AG09309 (cell line): ENCODE results near the gene ZSWIM6.
"Not testable (repeated sequence)": the region's sequence is repeated elsewhere in the genome, so short reads cannot be mapped to it uniquely, and the experiment has no call there.

ENCODE experiments used
- DNase-seq: peaks from one replicate; pipeline ENCODE4 v3.0.0-alpha.2; 2010; ENCODE audit warnings: low read depth
- H3K4me3 ChIP-seq: 2 replicates; pipeline ENCODE4 v1.5.1; 2011; ENCODE audit warnings: mild to moderate bottlenecking, low read depth, low read length, moderate library complexity; ENCODE audit not compliant: control insufficient read depth
- TF ChIP-seq, protein P1 (sequence below): IDR thresholded peaks from 2 replicates; pipeline ENCODE4 v1.5.1; 2011; ENCODE audit warnings: mild to moderate bottlenecking, low read depth, low read length, inconsistent platforms; ENCODE audit not compliant: insufficient read depth, control insufficient read depth; ENCODE audit errors: missing control alignments

Gene ZSWIM6

GRCh38 chr5:61407706-61408270 lies 75.7 kb downstream of the ZSWIM6 start:
- H3K4me3 ChIP-seq = no peak overlapping the region
- TF ChIP-seq, protein P1, sequence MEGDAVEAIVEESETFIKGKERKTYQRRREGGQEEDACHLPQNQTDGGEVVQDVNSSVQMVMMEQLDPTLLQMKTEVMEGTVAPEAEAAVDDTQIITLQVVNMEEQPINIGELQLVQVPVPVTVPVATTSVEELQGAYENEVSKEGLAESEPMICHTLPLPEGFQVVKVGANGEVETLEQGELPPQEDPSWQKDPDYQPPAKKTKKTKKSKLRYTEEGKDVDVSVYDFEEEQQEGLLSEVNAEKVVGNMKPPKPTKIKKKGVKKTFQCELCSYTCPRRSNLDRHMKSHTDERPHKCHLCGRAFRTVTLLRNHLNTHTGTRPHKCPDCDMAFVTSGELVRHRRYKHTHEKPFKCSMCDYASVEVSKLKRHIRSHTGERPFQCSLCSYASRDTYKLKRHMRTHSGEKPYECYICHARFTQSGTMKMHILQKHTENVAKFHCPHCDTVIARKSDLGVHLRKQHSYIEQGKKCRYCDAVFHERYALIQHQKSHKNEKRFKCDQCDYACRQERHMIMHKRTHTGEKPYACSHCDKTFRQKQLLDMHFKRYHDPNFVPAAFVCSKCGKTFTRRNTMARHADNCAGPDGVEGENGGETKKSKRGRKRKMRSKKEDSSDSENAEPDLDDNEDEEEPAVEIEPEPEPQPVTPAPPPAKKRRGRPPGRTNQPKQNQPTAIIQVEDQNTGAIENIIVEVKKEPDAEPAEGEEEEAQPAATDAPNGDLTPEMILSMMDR = no peak
- no peak for DNase-seq

- TF ChIP-seq, protein P1 = no peak
- peak; percentile 98 for DNase-seq
- no peak overlapping the region for H3K4me3 ChIP-seq
Measured at GRCh38 chr5:61408476-61409168, 76.6 kb downstream of the ZSWIM6 start.

DNA sequence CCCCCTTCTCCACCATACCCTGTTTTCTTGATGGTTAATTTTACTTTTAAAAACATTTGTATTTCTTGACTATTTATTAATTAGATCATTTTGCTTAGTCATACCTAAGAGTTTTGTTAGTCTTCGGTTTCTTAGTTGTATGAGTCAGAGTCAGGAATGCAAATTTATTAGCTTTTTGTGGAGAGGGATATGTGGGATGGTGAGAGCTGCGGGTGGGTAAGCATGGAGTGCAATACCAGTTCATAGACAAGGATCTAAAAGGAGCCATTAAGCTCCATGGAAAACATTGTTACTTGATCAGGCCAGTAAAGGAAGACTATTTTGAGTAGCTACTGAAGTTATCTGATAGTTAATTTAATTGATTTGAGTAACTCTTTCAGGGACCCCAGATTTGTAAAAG lies 77.5 kb downstream of the ZSWIM6 start:
- DNase-seq = peak; percentile 95
- TF ChIP-seq, protein P1 = no peak
- H3K4me3 ChIP-seq = no peak overlapping the region

DNA sequence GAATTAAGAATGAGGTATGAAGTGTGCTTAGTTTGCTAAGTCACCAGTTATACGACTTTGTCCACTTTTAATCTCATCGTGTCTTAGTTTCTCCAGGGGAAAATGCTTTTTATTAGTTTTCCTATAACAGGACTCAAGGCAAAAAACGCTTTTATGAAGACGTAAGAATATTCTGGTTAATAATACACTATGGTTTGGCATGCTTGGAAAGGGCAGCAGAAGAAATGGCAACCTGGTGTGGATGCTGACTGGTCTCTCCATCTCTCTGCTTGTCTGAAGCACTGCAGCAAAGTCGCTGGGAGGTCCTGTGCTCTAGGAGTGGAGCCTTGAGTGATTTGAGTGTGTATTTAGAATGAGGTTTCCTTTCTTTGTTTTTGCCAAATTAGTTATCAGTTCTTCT lies 78.8 kb downstream of the ZSWIM6 start:
- TF ChIP-seq, protein P1 = no peak
- no peak for DNase-seq
- H3K4me3 ChIP-seq = no peak overlapping the region

DNA sequence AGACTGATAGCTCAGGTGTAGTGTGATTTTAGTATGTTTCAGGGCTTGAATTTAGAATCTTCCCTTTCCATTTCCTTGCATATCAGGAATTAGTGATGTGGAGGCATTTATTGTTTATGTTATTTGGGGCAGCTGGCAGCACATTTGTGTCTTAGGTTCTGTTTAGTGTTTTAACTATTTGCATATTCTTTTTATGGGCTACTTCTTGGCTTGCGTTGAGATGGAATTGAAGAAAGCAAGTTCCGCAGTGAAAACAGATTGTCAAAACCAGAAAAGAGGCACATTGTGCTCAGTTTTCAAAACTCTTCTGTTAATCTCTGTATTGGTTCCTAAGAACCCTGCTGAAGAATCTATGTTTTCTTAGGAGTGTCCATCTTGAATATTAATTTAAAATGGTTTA lies 80.3 kb downstream of the ZSWIM6 start:
- TF ChIP-seq, protein P1 = no peak
- no peak overlapping the region for H3K4me3 ChIP-seq
- DNase-seq = no peak

GRCh38 chr5:61413205-61413604 lies 81.1 kb downstream of the ZSWIM6 start:
- DNase-seq, H3K4me3 ChIP-seq: not testable (repeated sequence)

DNA sequence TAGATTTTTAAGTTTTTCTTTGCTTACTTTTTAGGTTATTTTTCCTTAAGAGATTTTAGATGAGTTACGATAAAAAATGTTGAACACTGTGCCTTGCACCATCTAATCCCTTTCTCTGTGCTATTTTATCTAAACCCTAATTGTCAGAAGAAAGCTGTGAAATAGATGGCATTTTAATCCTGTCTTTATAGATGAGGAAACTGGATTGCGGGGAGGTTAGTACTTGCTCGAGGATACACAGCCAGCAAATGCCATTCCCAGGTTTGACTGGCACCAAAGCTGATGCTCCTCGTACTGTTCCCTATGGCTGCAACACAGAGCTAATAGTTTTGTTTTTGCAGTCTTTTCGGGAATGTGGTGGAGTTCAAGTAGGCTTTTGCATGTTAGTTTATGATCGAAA lies 82.7 kb downstream of the ZSWIM6 start:
- no peak overlapping the region for H3K4me3 ChIP-seq
- DNase-seq = no peak
- TF ChIP-seq, protein P1 = no peak
